H9 (cell line): ENCODE results near the gene SIGLEC1. TPM values are rescaled to one million over a fixed set of nuclear protein-coding genes. Genes with fewer than 3 reads are reported as not detected.

ENCODE experiments used
- DNase-seq: peaks from one replicate; pipeline ENCODE4 v3.0.0-alpha.2; 2017
- H2AFZ ChIP-seq: one replicate; pipeline ENCODE4 v1.6.1; 2013; ENCODE audit warnings: mild to moderate bottlenecking, low read length, control low read depth, moderate library complexity
- H2AK5ac ChIP-seq: 2 replicates; pipeline ENCODE4 v1.6.1; 2013; ENCODE audit warnings: low read length, control low read depth, mixed read lengths; ENCODE audit not compliant: insufficient read length
- H2BK120ac ChIP-seq: one replicate; pipeline ENCODE4 v1.6.1; 2013; ENCODE audit warnings: low read depth, mild to moderate bottlenecking, low read length, control low read depth, inconsistent platforms; ENCODE audit not compliant: poor library complexity, severe bottlenecking
- H2BK12ac ChIP-seq: 2 replicates; pipeline ENCODE4 v1.6.1; 2013; ENCODE audit warnings: low read length, control low read depth, mixed read lengths, low read depth; ENCODE audit not compliant: insufficient read length
- H2BK15ac ChIP-seq: 2 replicates; pipeline ENCODE4 v1.6.1; 2013; ENCODE audit warnings: low read depth, low read length, control low read depth
- H2BK20ac ChIP-seq: one replicate; pipeline ENCODE4 v1.6.1; 2013; ENCODE audit warnings: low read depth, mild to moderate bottlenecking, low read length, control low read depth, inconsistent platforms; ENCODE audit not compliant: poor library complexity, severe bottlenecking
- H2BK5ac ChIP-seq: 2 replicates; pipeline ENCODE4 v1.6.1; 2013; ENCODE audit warnings: low read length, control low read depth, mixed read lengths; ENCODE audit not compliant: insufficient read length
- H3K14ac ChIP-seq: 2 replicates; pipeline ENCODE4 v1.6.1; 2013; ENCODE audit warnings: low read length, control low read depth; ENCODE audit not compliant: insufficient read depth
- H3K18ac ChIP-seq: 2 replicates; pipeline ENCODE4 v1.6.1; 2013; ENCODE audit warnings: low read depth, mild to moderate bottlenecking, mixed read lengths, low read length, control low read depth; ENCODE audit not compliant: insufficient read length
- H3K23ac ChIP-seq: 2 replicates; pipeline ENCODE4 v1.6.1; 2013; ENCODE audit warnings: low read length, control low read depth, mixed read lengths, low read depth; ENCODE audit not compliant: insufficient read length
- H3K23me2 ChIP-seq: 2 replicates; pipeline ENCODE4 v1.6.1; 2013; ENCODE audit warnings: low read depth, mild to moderate bottlenecking, mixed read lengths, low read length, control low read depth; ENCODE audit not compliant: insufficient read length, poor library complexity, severe bottlenecking
- H3K27ac ChIP-seq: 2 replicates; pipeline ENCODE4 v1.5.1; 2013; ENCODE audit warnings: low read length, control low read depth, mixed read lengths, low read depth; ENCODE audit not compliant: insufficient read length
- H3K27me3 ChIP-seq: 2 replicates; pipeline ENCODE4 v1.6.1; 2013; ENCODE audit warnings: low read length, control low read depth, inconsistent platforms; ENCODE audit not compliant: insufficient read depth
- H3K4ac ChIP-seq: 2 replicates; pipeline ENCODE4 v1.6.1; 2013; ENCODE audit warnings: low read depth, mild to moderate bottlenecking, control low read depth, inconsistent platforms, low read length, moderate library complexity
- H3K4me1 ChIP-seq: 2 replicates; pipeline ENCODE4 v1.6.1; 2013; ENCODE audit warnings: low read length, control low read depth, inconsistent platforms; ENCODE audit not compliant: insufficient read depth
- H3K4me2 ChIP-seq: 2 replicates; pipeline ENCODE4 v1.6.1; 2013; ENCODE audit warnings: low read length, control low read depth, mixed read lengths; ENCODE audit not compliant: insufficient read length, insufficient read depth
- H3K56ac ChIP-seq: 2 replicates; pipeline ENCODE4 v1.6.1; 2013; ENCODE audit warnings: low read depth, mild to moderate bottlenecking, mixed read lengths, low read length, control low read depth; ENCODE audit not compliant: insufficient read length
- H3K79me1 ChIP-seq: 2 replicates; pipeline ENCODE4 v1.6.1; 2013; ENCODE audit warnings: low read depth, mild to moderate bottlenecking, moderate library complexity, low read length, control low read depth, inconsistent platforms; ENCODE audit not compliant: insufficient read depth, poor library complexity, severe bottlenecking
- H3K79me2 ChIP-seq: 2 replicates; pipeline ENCODE4 v1.6.1; 2013; ENCODE audit warnings: low read length, control low read depth, inconsistent platforms; ENCODE audit not compliant: insufficient read depth
- H3K9ac ChIP-seq: 2 replicates; pipeline ENCODE4 v1.6.1; 2013; ENCODE audit warnings: low read length, control low read depth, mixed read lengths; ENCODE audit not compliant: insufficient read length; ENCODE audit errors: extremely low read depth
- H3K9me3 ChIP-seq: one replicate; pipeline ENCODE4 v1.6.1; 2013; ENCODE audit warnings: low read depth, low read length, inconsistent platforms; ENCODE audit not compliant: control insufficient read depth
- H3T11ph ChIP-seq: one replicate; pipeline ENCODE4 v1.6.1; 2013; ENCODE audit warnings: mild to moderate bottlenecking, low read length, control low read depth, inconsistent platforms
- H4K20me1 ChIP-seq: one replicate; pipeline ENCODE4 v1.6.1; 2013; ENCODE audit not compliant: control insufficient read depth, insufficient read length, insufficient read depth
- H4K5ac ChIP-seq: 2 replicates; pipeline ENCODE4 v1.6.1; 2013; ENCODE audit warnings: low read depth, mild to moderate bottlenecking, mixed read lengths, low read length, control low read depth; ENCODE audit not compliant: insufficient read length
- H4K8ac ChIP-seq: replicated peaks from 2 replicates; pipeline ENCODE4 v1.6.1; 2013; ENCODE audit warnings: low read length, control low read depth, mixed read lengths, low read depth; ENCODE audit not compliant: insufficient read length
- H4K91ac ChIP-seq: 2 replicates; pipeline ENCODE4 v1.6.1; 2013; ENCODE audit warnings: low read depth, mild to moderate bottlenecking, moderate library complexity, mixed read lengths, low read length, control low read depth; ENCODE audit not compliant: insufficient read length
- H3K27ac Mint-ChIP-seq, 3 experiments: 2 replicates in 2 of 3; 3 replicates in 1 of 3; pipeline ENCODE4 v1.8.0; 2020 to 2021; ENCODE audit warnings: mixed read lengths in 3 of 3, mild to moderate bottlenecking in 1 of 3, moderate library complexity in 1 of 3
- H3K27me3 Mint-ChIP-seq: 2 replicates; pipeline ENCODE4 v1.8.0; 2021; ENCODE audit warnings: low read depth, mild to moderate bottlenecking, moderate library complexity, mixed read lengths
- H3K36me3 Mint-ChIP-seq, 3 experiments: 2 replicates in 2 of 3; 3 replicates in 1 of 3; pipeline ENCODE4 v1.8.0; 2020 to 2021; ENCODE audit warnings: low read depth in 3 of 3, mixed read lengths in 3 of 3; ENCODE audit not compliant: insufficient read depth in 1 of 3
- H3K4me1 Mint-ChIP-seq, 2 experiments: 2 replicates each; pipeline ENCODE4 v1.8.0; 2020; ENCODE audit warnings: mixed read lengths in 2 of 2
- H3K4me3 Mint-ChIP-seq, 2 experiments: 2 replicates in 1 of 2; 3 replicates in 1 of 2; pipeline ENCODE4 v1.8.0; 2020 to 2021; ENCODE audit warnings: mild to moderate bottlenecking in 2 of 2, mixed read lengths in 2 of 2, moderate library complexity in 1 of 2
- H3K9me3 Mint-ChIP-seq, 2 experiments: 2 replicates in 1 of 2; 3 replicates in 1 of 2; pipeline ENCODE4 v1.8.0; 2020; ENCODE audit warnings: mild to moderate bottlenecking in 2 of 2, mixed read lengths in 2 of 2, moderate library complexity in 1 of 2
- CTCF ChIP-seq: fragments of 200-600 bp; sonication (generic); conservative IDR thresholded peaks from 3 replicates; pipeline ENCODE4 v1.8.0; 2021; ENCODE audit warnings: antibody characterized with exemption, mild to moderate bottlenecking
- WGBS: extraction: QIAGEN DNeasy Blood & Tissue Kit; methylation state at CpG from one replicate; pipeline ENCODE4 v1.1.7; 2013; ENCODE audit warnings: missing lambda C conversion rate, low lambda C conversion rate, mixed read lengths; ENCODE audit not compliant: insufficient read length; ENCODE audit errors: extremely low coverage; 5-methylcytosine and 5-hydroxymethylcytosine counted together
- total RNA-seq: library from RNA; stranded (reverse); gene quantifications from 2 replicates; pipeline ENCODE4 v1.2.1, GENCODE V29; 2021

Gene SIGLEC1
- total RNA-seq, 1 experiment from 2014 or later, result not detected

GRCh38 chr20:3693376-3693775 lies 19.0 kb downstream of the SIGLEC1 start:
- no peak overlapping the region for H4K5ac ChIP-seq
- no peak overlapping the region for H2BK20ac ChIP-seq
- H3K4me2 ChIP-seq, result no peak overlapping the region
- no peak overlapping the region for H4K8ac ChIP-seq
- H3K27ac ChIP-seq, result no peak overlapping the region
- H3K9me3 ChIP-seq, result no peaks in the 10 kb centered on the region
- H4K91ac ChIP-seq, result no peak overlapping the region
- TF ChIP-seq CTCF, result no peak
- no CpG with 5 or more reads among the region's 13 CpGs for WGBS
- no peak overlapping the region for H2BK12ac ChIP-seq
- H3K4me1 Mint-ChIP-seq, result no peaks in the 10 kb centered on the region
- H2AK5ac ChIP-seq, result no peak overlapping the region
- peak overlapping the region in 1 of 3 experiments; percentile 62; a peak in 1 of 7 replicates for H3K27ac Mint-ChIP-seq
- no peak overlapping the region for H2AFZ ChIP-seq
- no peak overlapping the region for H3K56ac ChIP-seq
- no peak for DNase-seq
- H3K4ac ChIP-seq, result no peak overlapping the region
- no peak overlapping the region for H3K14ac ChIP-seq
- no peaks in the 10 kb centered on the region for H3K4me1 ChIP-seq
- no peak overlapping the region for H3T11ph ChIP-seq
- no peak overlapping the region for H3K4me3 Mint-ChIP-seq
- no peaks in the 10 kb centered on the region for H3K79me1 ChIP-seq
- H3K9ac ChIP-seq, result no peak overlapping the region
- no peaks in the 10 kb centered on the region for H3K79me2 ChIP-seq
- no peak overlapping the region for H3K23ac ChIP-seq
- no peak overlapping the region for H2BK15ac ChIP-seq
- H4K20me1 ChIP-seq, result no peaks in the 10 kb centered on the region
- H3K27me3 Mint-ChIP-seq, result peaks cover 4% of the 10 kb centered on the region
- no peaks in the 10 kb centered on the region; a peak in 1 of 7 replicates for H3K36me3 Mint-ChIP-seq
- H3K18ac ChIP-seq, result no peak overlapping the region
- no peaks in the 10 kb centered on the region for H3K23me2 ChIP-seq
- H2BK5ac ChIP-seq, result no peak overlapping the region
- H3K27me3 ChIP-seq, result no peaks in the 10 kb centered on the region
- peaks cover 3% of the 10 kb centered on the region in 2 experiments; a peak in 3 of 5 replicates for H3K9me3 Mint-ChIP-seq
- no peak overlapping the region for H2BK120ac ChIP-seq
